Heart left ventricle (tissue), 16 donors: Measurements from ENCODE around the gene DHX16. TPM values are rescaled to one million over a fixed set of nuclear protein-coding genes. Genes with fewer than 3 reads are reported as not detected.

Experiments
- ATAC-seq, 4 donors: fragments of 200-7000 bp; cut with Tn5 transposase; one replicate each; pipeline ENCODE4 v1.9.1; 2020 to 2022; ENCODE audit warnings: moderate library complexity in 4 of 4, mild to moderate bottlenecking in 3 of 4, moderate number of reproducible peaks in 1 of 4
- DNase-seq, 5 donors: peaks; one replicate each; pipeline ENCODE4 v3.0.0-alpha.2; 2020
- H3K27ac ChIP-seq, 12 donors: fragments of 200-600 bp; sonication (generic) in 4 of 12; one replicate each; pipeline versions ENCODE4 v1.5.0 to v1.8.0; 2016 to 2022; ENCODE audit warnings: mild to moderate bottlenecking in 2 of 12
- H3K27me3 ChIP-seq, 9 donors: fragments of 200-600 bp; sonication (generic) in 2 of 9; one replicate each; pipeline versions ENCODE4 v1.5.1 to v1.8.0; 2016 to 2022; ENCODE audit warnings: mild to moderate bottlenecking in 3 of 9
- H3K36me3 ChIP-seq, 9 donors: fragments of 200-600 bp; sonication (generic) in 2 of 9; one replicate each; pipeline versions ENCODE4 v1.5.0 to v1.8.0; 2018 to 2022; ENCODE audit warnings: mild to moderate bottlenecking in 2 of 9
- H3K4me1 ChIP-seq, 12 donors: fragments of 200-600 bp; sonication (generic) in 4 of 12; one replicate each; pipeline versions ENCODE4 v1.5.0 to v1.8.0; 2016 to 2022; ENCODE audit warnings: mild to moderate bottlenecking in 3 of 12
- H3K4me3 ChIP-seq, 12 donors: fragments of 200-600 bp; sonication (generic) in 4 of 12; one replicate each; pipeline versions ENCODE4 v1.5.0 to v1.8.0; 2017 to 2022; ENCODE audit warnings: mild to moderate bottlenecking in 9 of 12, moderate library complexity in 4 of 12
- H3K9me3 ChIP-seq, 12 donors: fragments of 200-600 bp; sonication (generic) in 4 of 12; one replicate each; pipeline versions ENCODE4 v1.5.0 to v1.8.0; 2016 to 2022; ENCODE audit warnings: mild to moderate bottlenecking in 1 of 12
- CTCF ChIP-seq, 12 donors: fragments of 200-600 bp; sonication (generic) in 4 of 12; IDR thresholded peaks; one replicate each; pipeline versions ENCODE4 v1.5.0 to v1.8.0; 2018 to 2022; ENCODE audit warnings: antibody characterized with exemption in 12 of 12, mild to moderate bottlenecking in 5 of 12
- POLR2A ChIP-seq, 2 donors: fragments of 450-650 bp; IDR thresholded peaks; one replicate each; pipeline ENCODE4 v1.6.1; 2017; ENCODE audit warnings: antibody characterized with exemption in 2 of 2, mild to moderate bottlenecking in 2 of 2, moderate library complexity in 2 of 2
- WGBS, 4 donors: extraction: QIAGEN DNeasy Blood & Tissue Kit in 2 of 4; methylation state at CpG; one replicate each; pipeline versions ENCODE4 v1.1.5 to v1.1.7; 2013 to 2018; 5-methylcytosine and 5-hydroxymethylcytosine counted together
- intact Hi-C, 10 donors: fragments of 100-400 bp; cut with DNase I; formaldehyde crosslinking; loops; one replicate each; pipeline versions ENCODE4 v1.11.1 to v1.14.2; 2022
- polyA plus RNA-seq, 2 donors: library from polyadenylated mRNA; stranded (reverse); fragments of 200-250 nt; gene quantifications; one replicate each; pipeline ENCODE4 v1.2.3, GENCODE V29; 2013
- total RNA-seq, 9 donors: library from RNA; depleted of rRNA in 2 of 9; stranded (reverse); fragments of >200 nt in 2 of 9; fragmentation: NEBNext Ultra II Directional in 3 of 9; extraction: Animal tissue kit (Norgen Biotek cat#: 25700) in 3 of 9; gene quantifications; one replicate each; pipeline versions ENCODE4 v1.1.0 to v1.2.4, GENCODE V29; 2016 to 2023
- donor health status: ischemic (EF 13 %, LVEDD 7.1; RV severe dilation, severe dysfunction).
- donor health status: healthy with polysubstance abuse.
- donor health status: DM: no; HTN: yes; CAD: no.
- donor health status: DM: no; HTN: no; CAD: no.
- donor health status: ischemic (EF 25% LVEDD 6.9; RV normal size, moderate dysfunction).
- donor health status: ischemic (EF 25% LVEDD 5.7; RV mildly dilated, moderate dysfunction).
- donor health status: healthy.
- donor health status: DM: yes; HTN: yes; CAD: no.
- donor health status: ischemic (EF 35%, LVEDD 5.7; RV mildly dilated, moderate dysfunction).
- donor health status: nonischemic (EF 11% LVEDD 7.7; RV severe dilation, severe dysfunction).
- donor health status: DM: yes; HTN: yes; CAD: no.
- donor health status: PGD.
- donor health status: ischemic (EF 29% LVEDD 5.4; RV normal size, mild dysfunction).
- donor health status: nonischemic (EF 23%, LVEDD 6.1; RV moderate dilation, normal function).

DHX16 gene
- total and polyA plus RNA-seq, 11 donors = 16.1 to 39.4 (median 21.0) TPM

GRCh38 chr6:30647242-30648116, 25.3 kb downstream of the DHX16 start:
- ATAC-seq (peak; percentile 68 to 88 (median 84)), DNase-seq (peak; percentile 69 to 87 (median 81))
- intact Hi-C loops = no loop called here
- Histone ChIP-seq H3K4me3 (peak overlapping the region; percentile 69 to 100 (median 90)), H3K36me3 (peaks cover 0 to 56% (median 35%) of the 10 kb centered on the region in 9 donors), H3K9me3 (no peaks in the 10 kb centered on the region), H3K27me3 (no peaks in the 10 kb centered on the region), H3K4me1 (peaks cover 0 to 33% (median 13%) of the 10 kb centered on the region in 12 donors), H3K27ac (peak overlapping the region; percentile 90 to 99 (median 96))
- peak in 1 of 2 donors; percentile 48 for TF ChIP-seq POLR2A (IDR thresholded peaks at IDR 0.05)
- no peak for TF ChIP-seq CTCF (IDR thresholded peaks at IDR 0.05)
- 0 to 2% (median 1%) methylated on average over 14 to 78 of the region's 78 CpGs for WGBS, 4 donors

- TF ChIP-seq CTCF (IDR thresholded peaks at IDR 0.05) (no peak), POLR2A (IDR thresholded peaks at IDR 0.05) (peak in 1 of 2 donors; percentile 20)
- no peaks in the 10 kb centered on the region for H3K27me3 ChIP-seq
- H3K4me3 ChIP-seq = peak within 1 kb of the TSS; percentile 69 to 100 (median 90)
- peak; percentile 91 to 97 (median 95) for DNase-seq
- peak within 1 kb of the TSS; percentile 90 to 99 (median 96) for H3K27ac ChIP-seq
- intact Hi-C loops = no loop called here
- 7 to 16% (median 13%) methylated on average over 22 to 37 of the region's 37 CpGs for WGBS, 4 donors
- peak; percentile 89 to 95 (median 90) for ATAC-seq
- peaks cover 0 to 56% (median 29%) of the 10 kb centered on the region in 9 donors for H3K36me3 ChIP-seq
- peaks cover 0 to 33% (median 13%) of the 10 kb centered on the region in 12 donors for H3K4me1 ChIP-seq
- no peaks in the 10 kb centered on the region for H3K9me3 ChIP-seq
Observed at GRCh38 chr6:30646450-30647241, 26.2 kb downstream of the DHX16 start, which contains the start of gene C6orf136. TSS of gene C6orf136 (plus strand) at chr6:30647133. CDS start at chr6:30647232, 99 bp downstream.

- Histone ChIP-seq H3K9me3 (no peaks in the 10 kb centered on the region), H3K27ac (peak overlapping the region in 2 of 12 donors; percentile 94 to 96), H3K36me3 (peaks cover 0 to 56% (median 28%) of the 10 kb centered on the region in 9 donors), H3K27me3 (no peaks in the 10 kb centered on the region), H3K4me3 (no peak overlapping the region), H3K4me1 (peaks cover 0 to 33% (median 13%) of the 10 kb centered on the region in 12 donors)
- TF ChIP-seq POLR2A (IDR thresholded peaks at IDR 0.05) = no peak
- TF ChIP-seq CTCF (IDR thresholded peaks at IDR 0.05) = no peak
- DNase-seq (no peak), ATAC-seq (no peak)
- 57 to 74% (median 71%) methylated on average over 1 of the region's 1 CpG for WGBS, 4 donors
- intact Hi-C loops = no loop called here
Observed at GRCh38 chr6:30645989-30646388, 26.8 kb downstream of the DHX16 start.
